Effector memory CD4-positive, alpha-beta T cell (primary cell): Measurements from ENCODE around the gene PNMA1.

Experiments
- DNase-seq, 3 donors: peaks; one replicate each; pipeline ENCODE4 v3.0.0-alpha.2; 2020
- H3K27ac ChIP-seq: 2 replicates; pipeline ENCODE4 v1.7.0; 2013; ENCODE audit warnings: mild to moderate bottlenecking, low read length, moderate library complexity; ENCODE audit not compliant: insufficient read depth, poor library complexity, severe bottlenecking
- H3K27me3 ChIP-seq: replicated peaks from 2 replicates; pipeline ENCODE4 v1.7.0; 2013; ENCODE audit warnings: mild to moderate bottlenecking, low read length; ENCODE audit not compliant: insufficient read depth, control insufficient read depth, poor library complexity, severe bottlenecking
- H3K36me3 ChIP-seq: 2 replicates; pipeline ENCODE4 v1.7.0; 2013; ENCODE audit warnings: mild to moderate bottlenecking, low read length, moderate library complexity; ENCODE audit not compliant: control insufficient read depth, insufficient read depth
- H3K4me1 ChIP-seq: 2 replicates; pipeline ENCODE4 v1.7.0; 2013; ENCODE audit warnings: low read length, mild to moderate bottlenecking; ENCODE audit not compliant: control insufficient read depth, insufficient read depth, poor library complexity, severe bottlenecking
- H3K4me3 ChIP-seq: 2 replicates; pipeline ENCODE4 v1.7.0; 2013; ENCODE audit warnings: low read length, low read depth, mild to moderate bottlenecking; ENCODE audit not compliant: insufficient read depth, poor library complexity, severe bottlenecking
- H3K9me3 ChIP-seq: 2 replicates; pipeline ENCODE4 v1.7.0; 2013; ENCODE audit warnings: mild to moderate bottlenecking, low read length, moderate library complexity; ENCODE audit not compliant: control insufficient read depth

PNMA1 gene

DNA sequence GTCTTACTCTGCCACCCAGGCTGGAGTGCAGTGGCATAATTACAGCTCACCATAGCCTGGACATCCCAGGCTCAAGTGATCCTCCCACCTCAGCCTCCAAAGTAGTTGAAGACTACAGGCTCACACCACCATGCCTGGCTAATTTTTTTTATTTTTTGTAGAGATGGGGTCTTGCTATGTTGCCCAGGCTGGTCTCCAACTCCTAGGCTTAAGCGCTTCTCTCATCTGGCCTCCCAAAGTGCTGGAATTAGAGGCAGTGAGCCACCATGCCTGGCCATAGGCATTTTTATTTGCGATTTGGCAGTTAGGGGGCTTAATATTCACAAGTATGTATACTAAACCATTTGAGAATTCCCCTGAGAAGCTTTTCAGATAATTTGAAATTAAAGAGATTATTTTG lies 19.1 kb downstream of the PNMA1 start:
- no peaks in the 10 kb centered on the region for H3K9me3 ChIP-seq
- no peaks in the 10 kb centered on the region for H3K27me3 ChIP-seq
- H3K4me1 ChIP-seq, result no peaks in the 10 kb centered on the region
- no peaks in the 10 kb centered on the region for H3K36me3 ChIP-seq
- no peak for DNase-seq
- no peak overlapping the region for H3K27ac ChIP-seq
- H3K4me3 ChIP-seq, result no peak overlapping the region

DNA sequence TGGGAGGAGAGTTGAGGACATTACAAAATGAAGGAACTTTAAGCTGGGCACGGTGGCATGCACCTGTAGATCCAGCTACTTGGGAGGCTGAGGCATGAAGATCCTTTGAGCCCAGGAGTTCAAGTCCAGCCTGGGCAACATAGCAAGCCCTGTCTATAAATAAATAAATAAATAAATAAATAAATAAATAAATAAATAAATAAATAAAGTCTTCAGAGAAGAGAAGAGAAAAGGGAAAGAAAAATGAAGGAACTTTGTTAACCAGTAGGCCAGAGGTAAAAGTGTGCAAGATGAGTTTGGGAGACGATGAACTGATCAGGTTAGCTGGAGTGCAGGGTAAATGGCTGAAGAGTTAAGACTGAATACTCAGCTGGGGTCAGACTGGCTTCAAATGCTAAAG lies 20.1 kb downstream of the PNMA1 start:
- no peak for DNase-seq
- Histone ChIP-seq H3K4me1 (no peaks in the 10 kb centered on the region), H3K27me3 (no peaks in the 10 kb centered on the region), H3K36me3 (no peaks in the 10 kb centered on the region), H3K9me3 (no peaks in the 10 kb centered on the region), H3K27ac (no peak overlapping the region), H3K4me3 (no peak overlapping the region)

DNA sequence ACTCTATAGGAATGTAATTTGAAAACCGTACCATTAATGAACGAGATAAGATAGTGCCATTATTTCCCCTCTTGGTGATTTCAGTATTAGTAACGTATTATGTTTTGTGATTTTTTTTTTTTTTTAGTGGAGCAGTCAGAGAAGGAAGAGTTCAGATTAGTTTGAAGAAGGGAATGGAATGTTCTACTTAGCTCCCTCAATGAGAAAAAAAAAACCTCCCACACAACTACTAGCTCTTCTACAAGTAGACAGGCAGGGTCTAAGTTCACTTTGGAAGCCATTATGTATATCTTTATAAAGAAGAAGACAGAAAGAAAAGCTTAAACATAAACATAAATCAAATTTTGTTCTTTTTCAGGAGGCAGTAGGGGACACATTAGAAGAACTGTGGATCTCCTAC lies 27.3 kb downstream of the PNMA1 start:
- no peak overlapping the region for H3K4me3 ChIP-seq
- H3K36me3 ChIP-seq, result no peaks in the 10 kb centered on the region
- H3K4me1 ChIP-seq, result no peaks in the 10 kb centered on the region
- DNase-seq, result no peak
- H3K27ac ChIP-seq, result no peak overlapping the region
- H3K9me3 ChIP-seq, result no peaks in the 10 kb centered on the region
- no peaks in the 10 kb centered on the region for H3K27me3 ChIP-seq

GRCh38 chr14:73685328-73685727 lies 28.9 kb downstream of the PNMA1 start:
- DNase-seq, result no peak
- H3K4me1 ChIP-seq, result no peaks in the 10 kb centered on the region

DNA sequence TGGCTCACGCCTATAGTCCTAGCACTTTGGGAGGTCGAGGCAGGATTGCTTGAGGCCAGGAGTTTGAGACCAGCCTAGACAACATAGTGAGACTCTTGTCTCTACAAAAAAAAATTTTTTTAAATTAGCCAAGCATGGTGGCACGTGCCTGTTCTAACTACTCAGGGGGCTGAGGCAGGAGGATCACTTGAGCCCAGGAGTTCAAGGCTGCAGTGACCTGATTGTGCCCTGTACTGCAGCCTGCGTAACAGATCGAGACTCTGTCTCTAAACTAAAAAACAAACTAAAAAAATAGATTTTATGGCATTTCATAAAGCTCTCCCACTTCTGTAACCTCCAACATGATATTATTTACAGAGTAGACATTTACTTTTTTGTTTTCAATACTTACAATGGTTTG lies 29.6 kb downstream of the PNMA1 start:
- H3K27ac ChIP-seq, result no peak overlapping the region
- DNase-seq, result no peak
- no peaks in the 10 kb centered on the region for H3K4me1 ChIP-seq
- H3K9me3 ChIP-seq, result no peaks in the 10 kb centered on the region
- H3K36me3 ChIP-seq, result no peaks in the 10 kb centered on the region
- no peak overlapping the region for H3K4me3 ChIP-seq
- no peaks in the 10 kb centered on the region for H3K27me3 ChIP-seq

More at GRCh38 chr14:73685328-73685727, 28.9 kb downstream of the PNMA1 start:
- Histone ChIP-seq H3K9me3 (no peaks in the 10 kb centered on the region), H3K4me3 (no peak overlapping the region), H3K36me3 (no peaks in the 10 kb centered on the region), H3K27ac (no peak overlapping the region), H3K27me3 (no peaks in the 10 kb centered on the region)

- Histone ChIP-seq H3K27me3 (no peaks in the 10 kb centered on the region), H3K36me3 (no peaks in the 10 kb centered on the region), H3K4me3 (no peak overlapping the region), H3K27ac (no peak overlapping the region), H3K4me1 (no peaks in the 10 kb centered on the region), H3K9me3 (no peaks in the 10 kb centered on the region)
- DNase-seq, result no peak
Measured at GRCh38 chr14:73680821-73681220, 33.4 kb downstream of the PNMA1 start.

DNA sequence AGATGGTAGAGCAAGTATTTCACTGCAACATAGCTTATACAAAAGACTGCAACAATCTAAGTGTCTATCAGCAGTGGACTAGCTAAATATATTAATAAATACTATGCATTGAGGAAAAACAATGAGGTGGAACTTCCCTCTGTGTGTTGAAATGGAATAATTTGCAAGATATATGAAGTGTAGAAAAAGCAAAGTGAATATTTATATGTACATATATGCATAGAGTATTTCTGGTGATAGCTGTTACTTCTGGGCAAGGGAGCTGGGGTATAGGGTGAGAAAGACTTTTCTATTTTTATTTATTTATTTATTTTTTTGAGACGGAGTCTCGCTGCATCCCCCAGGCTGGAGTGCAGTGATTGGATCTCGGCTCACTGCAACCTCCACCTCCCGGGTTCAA lies 35.5 kb downstream of the PNMA1 start:
- Histone ChIP-seq H3K36me3 (no peaks in the 10 kb centered on the region), H3K27ac (no peak overlapping the region), H3K4me3 (no peak overlapping the region), H3K9me3 (no peaks in the 10 kb centered on the region), H3K27me3 (no peaks in the 10 kb centered on the region), H3K4me1 (no peaks in the 10 kb centered on the region)
- DNase-seq, result no peak

DNA sequence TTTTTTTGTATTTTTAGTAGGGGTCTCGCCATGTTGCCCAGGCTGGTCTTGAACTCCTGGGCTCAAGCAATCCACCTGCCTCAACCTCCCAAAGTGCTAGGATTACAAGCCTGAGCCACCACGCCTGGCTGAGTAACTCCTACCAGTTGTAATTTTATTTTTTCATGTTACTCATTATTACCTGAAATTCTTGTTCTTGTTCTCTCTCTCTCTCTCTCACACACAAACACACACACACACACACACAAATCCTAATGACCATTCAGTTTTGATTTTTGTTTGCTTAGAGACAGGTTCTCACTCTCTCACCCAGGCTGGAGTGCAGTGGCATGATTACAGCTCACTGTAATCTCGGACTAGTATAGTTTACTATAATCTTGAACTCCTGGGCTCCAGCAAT lies 39.2 kb downstream of the PNMA1 start:
- Histone ChIP-seq H3K27me3 (no peaks in the 10 kb centered on the region), H3K4me1 (no peaks in the 10 kb centered on the region), H3K27ac (no peak overlapping the region), H3K36me3 (no peaks in the 10 kb centered on the region), H3K4me3 (no peak overlapping the region), H3K9me3 (no peaks in the 10 kb centered on the region)
- DNase-seq, result no peak

DNA sequence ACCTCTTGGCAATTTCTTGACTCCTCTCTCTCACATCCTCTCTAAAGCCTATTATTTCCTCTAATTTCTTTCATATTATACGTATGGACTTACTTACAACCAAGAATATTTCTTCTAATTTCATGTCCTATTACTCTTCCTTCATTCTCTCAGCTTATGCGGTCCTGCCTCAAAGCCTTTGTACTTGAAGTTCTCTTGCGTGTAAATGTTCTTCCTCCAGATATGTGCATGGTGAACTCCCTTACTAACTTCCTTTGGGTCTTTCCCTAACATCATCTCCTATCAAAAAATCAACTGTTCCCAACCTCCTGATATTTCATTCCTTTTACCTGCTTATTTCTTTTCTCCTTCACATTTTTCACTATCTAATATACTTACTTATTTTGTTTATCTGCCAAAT lies 46.3 kb downstream of the PNMA1 start:
- no peak for DNase-seq
- Histone ChIP-seq H3K27me3 (no peaks in the 10 kb centered on the region), H3K27ac (no peak overlapping the region), H3K4me1 (no peaks in the 10 kb centered on the region), H3K4me3 (no peak overlapping the region), H3K36me3 (no peaks in the 10 kb centered on the region), H3K9me3 (no peaks in the 10 kb centered on the region)

GRCh38 chr14:73666583-73666982 lies 47.6 kb downstream of the PNMA1 start:
- no peak overlapping the region for H3K4me3 ChIP-seq
- no peaks in the 10 kb centered on the region for H3K27me3 ChIP-seq
- H3K27ac ChIP-seq, result no peak overlapping the region
- H3K9me3 ChIP-seq, result no peaks in the 10 kb centered on the region
- no peaks in the 10 kb centered on the region for H3K36me3 ChIP-seq
- H3K4me1 ChIP-seq, result no peaks in the 10 kb centered on the region
- no peak for DNase-seq

DNA sequence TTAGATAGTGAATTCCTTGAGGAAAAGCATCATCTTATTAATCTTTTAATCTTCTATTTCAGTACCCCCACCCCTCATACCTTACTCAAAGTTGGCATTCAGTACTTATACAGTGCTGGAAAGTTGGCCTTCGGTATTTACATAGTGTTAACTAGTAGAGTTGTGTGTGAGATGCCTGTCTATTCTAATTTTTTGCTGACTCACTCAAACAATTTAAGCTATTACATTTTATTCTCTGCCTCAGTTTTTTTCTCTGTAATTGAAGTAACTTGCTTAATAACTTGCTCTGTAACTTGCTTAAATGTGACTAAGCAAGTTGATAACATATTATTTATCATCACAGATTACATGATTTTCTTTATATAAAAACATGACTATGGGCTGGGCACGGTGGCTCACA lies 49.1 kb downstream of the PNMA1 start:
- Histone ChIP-seq H3K27me3 (no peaks in the 10 kb centered on the region), H3K27ac (no peak overlapping the region), H3K36me3 (no peaks in the 10 kb centered on the region), H3K4me3 (no peak overlapping the region), H3K9me3 (no peaks in the 10 kb centered on the region), H3K4me1 (no peaks in the 10 kb centered on the region)
- DNase-seq, result no peak
